GM21529 (cell line): ENCODE results near the gene TPCN1.

ENCODE experiments used
- ATAC-seq: cut with Tn5 transposase; IDR thresholded peaks from one replicate; pipeline ENCODE4 v1.9.1; 2021; ENCODE audit not compliant: unreplicated experiment

Gene TPCN1

GRCh38 chr12:113257564-113257963, 36.3 kb downstream of the TPCN1 start:
- ATAC-seq, result no peak

GRCh38 chr12:113260127-113260526, 38.9 kb downstream of the TPCN1 start:
- no peak for ATAC-seq

GRCh38 chr12:113260636-113261300, 39.5 kb downstream of the TPCN1 start:
- no peak for ATAC-seq

GRCh38 chr12:113261847-113262470, 40.7 kb downstream of the TPCN1 start:
- no peak for ATAC-seq

GRCh38 chr12:113262710-113263109, 41.4 kb downstream of the TPCN1 start:
- no peak for ATAC-seq

- ATAC-seq, result no peak
These were observed 42.2 kb downstream of the TPCN1 start for GRCh38 chr12:113263431-113263963.

- ATAC-seq, result no peak
These were observed 45.0 kb downstream of the TPCN1 start for GRCh38 chr12:113266106-113266895.

GRCh38 chr12:113267621-113268020, 46.4 kb downstream of the TPCN1 start:
- ATAC-seq, result no peak

- no peak for ATAC-seq
These were observed 46.9 kb downstream of the TPCN1 start for GRCh38 chr12:113268136-113268535.

GRCh38 chr12:113268621-113269020, 47.4 kb downstream of the TPCN1 start:
- no peak for ATAC-seq

- no peak for ATAC-seq
These were observed 48.1 kb downstream of the TPCN1 start for GRCh38 chr12:113269257-113269943.

GRCh38 chr12:113270709-113271009, 49.4 kb downstream of the TPCN1 start:
- no peak for ATAC-seq

- ATAC-seq, result no peak
These were observed 50.2 kb downstream of the TPCN1 start for GRCh38 chr12:113271466-113271852.

- no peak for ATAC-seq
These were observed 50.7 kb downstream of the TPCN1 start for GRCh38 chr12:113271853-113272561.

GRCh38 chr12:113273053-113273725, 51.9 kb downstream of the TPCN1 start:
- ATAC-seq, result no peak

- ATAC-seq, result no peak
These were observed 53.6 kb downstream of the TPCN1 start for GRCh38 chr12:113274848-113275247.

GRCh38 chr12:113276306-113276705, 55.0 kb downstream of the TPCN1 start:
- no peak for ATAC-seq

- ATAC-seq, result no peak
These were observed 55.8 kb downstream of the TPCN1 start for GRCh38 chr12:113276946-113277500.

- no peak for ATAC-seq
These were observed 56.2 kb downstream of the TPCN1 start for GRCh38 chr12:113277511-113277910.

GRCh38 chr12:113278141-113278540, 56.9 kb downstream of the TPCN1 start:
- ATAC-seq, result no peak
